Stimulated activated CD4-positive, alpha-beta T cell treated with anti-CD3 and anti-CD28 coated beads, Interleukin-12 subunit alpha, Interleukin-12 subunit beta, amount 100 ng/mL, for 48 hours (primary cell): Measurements from ENCODE around the gene SLC38A1.
"Not testable (repeated sequence)": the region's sequence is repeated elsewhere in the genome, so short reads cannot be mapped to it uniquely, and the experiment has no call there.

ENCODE experiments used
- DNase-seq, 3 donors: peaks; one replicate each; pipeline ENCODE4 v3.0.0-alpha.2; 2020; ENCODE audit warnings: low read depth in 2 of 3, low spot score in 1 of 3

SLC38A1 gene

DNA sequence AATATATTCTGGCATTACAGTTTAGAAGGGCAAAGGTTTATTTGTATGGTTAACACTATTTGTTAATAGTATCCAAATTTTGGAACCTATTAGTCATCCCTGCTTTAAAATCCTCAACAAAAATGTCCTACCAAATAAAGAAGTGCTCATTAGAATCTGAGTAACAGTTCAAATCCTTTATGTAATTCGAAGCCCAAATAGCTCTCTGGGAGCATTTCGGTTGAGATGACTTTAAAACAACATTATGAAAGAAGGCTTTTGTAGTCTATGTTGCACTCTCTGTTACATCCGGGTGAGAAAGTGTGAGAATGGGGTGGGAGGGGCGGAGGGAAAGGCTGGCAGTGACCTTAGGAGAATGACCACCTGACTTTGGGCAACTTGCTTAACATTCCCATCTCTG lies 59.7 kb downstream of the SLC38A1 start:
- DNase-seq = no peak

DNA sequence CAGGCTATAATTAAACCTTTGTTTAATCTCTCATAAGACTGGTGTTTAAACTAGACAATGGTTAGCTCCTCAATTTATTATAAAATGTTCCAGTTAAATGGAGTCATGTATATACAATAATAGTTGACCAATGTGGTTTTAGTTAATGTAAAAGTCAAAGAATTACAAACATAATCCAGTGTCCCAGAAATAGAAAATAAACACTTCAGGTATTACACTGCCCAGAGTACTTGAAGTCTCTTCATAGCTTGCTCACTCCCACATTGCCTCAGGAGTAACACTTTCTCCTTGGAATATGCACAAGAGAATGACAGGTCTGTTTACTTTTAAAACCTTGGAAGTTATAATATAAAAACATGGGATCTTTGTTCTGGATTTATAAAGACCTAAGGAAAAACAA lies 60.5 kb downstream of the SLC38A1 start:
- no peak for DNase-seq

DNA sequence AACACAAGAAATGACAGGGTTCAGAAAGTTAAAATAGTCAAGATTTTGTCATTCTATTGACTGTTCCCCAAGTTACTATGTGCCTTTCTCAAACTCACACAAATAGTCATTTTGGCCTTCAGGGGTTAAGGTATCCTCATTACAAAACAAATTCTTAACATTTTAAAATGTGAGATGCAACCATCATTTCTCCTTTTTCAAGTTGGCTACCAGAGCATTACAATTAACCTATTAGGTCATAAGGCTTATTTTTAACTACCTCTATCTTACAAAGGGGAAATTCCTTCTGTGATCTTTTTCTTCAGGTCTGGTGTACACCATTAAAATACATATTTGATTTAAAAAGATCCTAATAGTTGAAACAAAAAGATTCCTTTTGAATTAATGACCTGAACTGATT lies 61.2 kb downstream of the SLC38A1 start:
- no peak for DNase-seq

DNA sequence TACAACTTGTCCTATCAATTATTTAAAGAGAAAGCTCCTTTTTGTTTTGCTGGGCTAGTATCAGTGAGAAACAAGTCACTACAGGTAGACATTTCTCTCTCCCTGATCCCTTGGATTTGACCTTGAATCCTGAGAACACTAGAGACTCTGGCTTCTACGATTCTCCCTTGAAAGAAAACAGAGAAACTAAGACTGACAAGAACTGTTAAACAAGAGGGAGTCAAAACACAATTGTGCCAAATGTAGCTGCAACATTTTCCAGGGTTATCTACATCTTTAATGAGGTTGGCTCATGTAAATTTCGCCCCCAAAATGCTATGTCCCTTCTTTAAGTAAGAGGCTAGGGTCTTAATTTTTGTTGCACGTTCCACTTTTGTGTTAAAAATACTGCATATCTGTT lies 62.4 kb downstream of the SLC38A1 start:
- no peak for DNase-seq

DNA sequence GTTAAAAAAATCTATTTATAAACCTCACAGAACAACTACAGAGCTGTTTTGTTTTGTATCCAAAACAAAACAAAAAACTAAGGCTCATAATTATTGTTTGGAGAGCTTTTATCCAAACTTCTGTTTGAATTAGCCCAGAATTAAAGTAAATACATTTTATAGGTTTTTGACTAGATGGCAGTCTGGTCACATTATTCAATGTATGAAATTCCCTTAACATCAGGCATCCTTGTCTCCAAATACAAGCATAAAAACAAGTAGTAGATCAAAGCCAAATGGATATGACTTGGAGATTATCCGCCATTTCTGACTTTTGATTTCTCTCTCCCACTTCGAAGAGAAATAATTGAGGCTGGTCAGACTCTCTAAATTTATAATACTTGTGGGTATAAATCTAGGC lies 63.5 kb downstream of the SLC38A1 start:
- no peak for DNase-seq

DNA sequence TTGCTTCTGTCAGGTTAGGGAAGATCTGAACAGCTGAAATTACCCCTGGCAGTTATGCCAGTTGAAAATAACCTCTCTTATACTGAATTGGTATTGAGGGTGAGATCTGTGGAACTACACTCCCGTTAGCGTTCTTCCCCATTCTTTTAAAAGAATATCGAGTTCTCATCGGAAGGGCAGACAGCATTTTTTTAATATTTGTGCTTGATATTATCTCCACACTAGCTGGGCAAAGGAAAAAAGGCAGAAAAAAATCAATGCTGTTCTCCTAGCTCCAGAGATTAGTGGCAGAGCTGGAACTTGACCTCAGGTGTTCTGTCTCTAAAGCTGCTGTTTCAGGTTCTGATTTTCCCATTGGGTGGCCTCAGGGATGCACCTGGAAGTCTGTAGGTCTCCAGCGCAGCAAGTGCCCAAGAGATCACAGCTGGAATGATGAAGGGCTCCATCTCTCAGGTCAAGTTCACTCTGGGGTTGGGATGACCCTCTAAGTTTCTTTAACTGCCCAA lies 67.5 kb downstream of the SLC38A1 start:
- DNase-seq = no peak

DNA sequence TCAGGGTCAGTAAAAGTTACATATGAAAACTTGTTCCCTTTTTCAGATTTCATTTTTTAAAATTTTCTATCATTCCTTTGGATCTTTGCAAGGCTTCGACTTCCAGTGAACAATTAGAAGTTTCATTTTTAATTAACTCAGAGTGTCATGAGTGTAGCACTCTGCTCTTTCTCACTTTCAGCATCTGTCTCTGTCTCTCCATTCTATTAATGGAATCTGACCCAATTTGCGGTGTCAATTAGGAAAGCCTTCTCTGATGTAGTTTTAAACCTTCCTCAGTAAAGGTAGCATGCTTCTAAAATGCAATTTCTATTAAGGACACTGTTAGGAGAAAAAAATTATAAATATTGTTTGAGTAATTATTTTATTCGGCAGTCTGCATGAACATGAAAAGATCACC lies 68.3 kb downstream of the SLC38A1 start:
- DNase-seq = no peak

DNA sequence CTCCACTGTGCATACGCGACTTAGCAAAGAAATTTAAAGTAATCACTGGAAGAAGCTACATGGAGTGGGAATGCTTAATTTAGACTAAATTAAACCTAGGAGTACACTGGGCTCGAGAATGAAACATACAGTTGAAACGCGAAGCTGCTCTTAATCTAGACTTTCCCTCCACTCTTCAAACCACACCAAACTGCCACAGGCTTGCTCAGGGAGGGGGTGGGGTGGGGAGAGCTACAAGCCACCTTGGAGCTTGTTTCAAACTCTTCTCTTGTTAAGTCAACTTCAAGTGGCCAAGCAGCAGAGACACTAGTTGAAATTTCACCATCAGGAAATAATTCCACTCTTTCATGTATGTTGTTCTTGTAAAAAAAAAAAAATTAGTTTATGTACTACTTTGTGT lies 69.9 kb downstream of the SLC38A1 start:
- DNase-seq = no peak

DNA sequence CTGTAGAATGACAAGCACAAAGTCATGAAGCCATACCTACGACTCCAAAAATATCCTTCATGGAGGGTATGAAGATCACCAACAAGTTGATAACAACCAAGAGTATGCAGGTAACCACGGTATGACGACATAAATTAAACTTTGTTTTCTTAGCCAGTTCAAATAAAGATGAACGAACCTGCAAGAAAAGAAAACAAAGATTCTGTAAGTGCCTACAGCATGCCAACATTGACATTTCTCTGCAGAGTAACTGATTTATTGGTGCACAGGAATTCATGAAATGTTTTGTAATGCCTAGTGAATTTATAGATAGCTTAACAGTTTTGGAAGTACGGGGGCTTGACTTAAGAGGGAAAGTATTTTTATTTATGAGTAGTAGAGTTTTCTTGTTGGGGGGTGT lies 71.0 kb downstream of the SLC38A1 start:
- no peak for DNase-seq

DNA sequence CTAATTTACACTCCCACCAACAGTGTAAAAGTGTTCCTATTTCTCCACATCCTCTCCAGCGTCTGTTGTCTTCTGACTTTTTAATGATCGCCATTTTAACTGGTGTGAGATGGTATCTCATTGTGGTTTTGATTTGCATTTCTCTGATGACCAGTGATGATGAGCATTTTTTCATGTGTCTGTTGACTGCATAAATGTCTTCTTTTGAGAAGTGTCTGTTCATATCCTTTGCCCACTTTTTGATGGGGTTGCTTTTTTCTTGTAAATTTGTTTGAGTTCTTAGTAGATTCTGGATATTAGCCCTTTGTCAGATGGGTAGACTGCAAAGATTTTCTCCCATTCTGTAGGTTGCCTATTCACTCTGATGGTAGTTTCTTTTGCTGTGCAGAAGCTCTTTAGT lies 78.3 kb downstream of the SLC38A1 start:
- not testable (repeated sequence) for DNase-seq

DNA sequence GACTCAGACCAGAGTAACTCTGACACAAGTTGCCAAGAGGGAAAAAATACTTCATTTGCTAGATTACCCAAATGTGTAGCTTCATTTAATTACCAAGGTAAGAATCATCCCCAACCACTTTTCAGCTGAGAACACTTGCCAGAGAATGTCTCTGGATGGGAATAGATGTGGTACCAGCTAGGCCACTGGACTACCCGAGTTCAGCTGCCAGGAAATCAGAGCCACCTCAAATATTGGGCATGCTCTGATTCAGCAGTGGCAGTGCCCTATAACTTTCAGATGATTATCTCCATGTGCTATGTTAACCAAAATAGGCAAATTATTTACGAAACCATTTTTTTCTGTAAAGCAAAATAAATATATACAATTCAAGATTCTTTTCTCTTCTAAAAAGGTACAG lies 80.7 kb downstream of the SLC38A1 start:
- DNase-seq = no peak

DNA sequence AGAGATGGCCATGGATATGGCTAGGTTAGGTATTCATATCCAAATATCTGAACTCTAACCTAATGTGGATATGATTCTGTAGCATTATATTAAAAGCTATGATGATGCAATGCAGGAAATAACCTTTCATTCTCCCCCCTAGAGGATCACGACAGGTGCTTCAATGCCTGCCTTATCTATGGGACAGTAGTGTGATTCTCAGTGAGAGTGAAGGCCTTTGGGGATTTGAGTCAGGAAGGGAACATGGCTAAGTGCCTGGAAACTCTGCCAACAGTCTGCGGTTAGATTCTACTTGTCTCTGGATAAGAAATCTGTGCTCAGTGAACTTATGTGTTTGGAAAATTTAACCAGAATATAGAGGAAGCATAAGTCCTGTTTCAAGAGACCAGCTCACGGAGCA lies 81.8 kb downstream of the SLC38A1 start:
- no peak for DNase-seq

DNA sequence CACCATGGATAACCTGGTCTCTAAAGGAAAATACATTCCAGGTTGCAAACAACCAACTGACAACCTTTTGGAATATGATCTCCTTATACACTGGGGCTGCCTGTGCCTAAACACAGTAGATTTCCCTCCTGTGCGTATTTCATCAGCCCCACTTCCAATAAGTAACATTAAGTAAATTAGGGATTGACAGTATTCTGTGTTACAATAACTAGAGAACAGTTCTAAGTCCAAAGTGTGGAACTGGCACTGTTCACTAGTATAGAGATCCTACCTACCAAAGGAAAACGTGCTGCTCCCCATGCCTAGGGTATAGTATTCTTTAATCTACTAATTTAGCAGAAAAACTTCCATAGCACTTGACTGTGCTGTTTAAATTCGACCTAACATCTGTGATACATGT lies 82.8 kb downstream of the SLC38A1 start:
- no peak for DNase-seq

DNA sequence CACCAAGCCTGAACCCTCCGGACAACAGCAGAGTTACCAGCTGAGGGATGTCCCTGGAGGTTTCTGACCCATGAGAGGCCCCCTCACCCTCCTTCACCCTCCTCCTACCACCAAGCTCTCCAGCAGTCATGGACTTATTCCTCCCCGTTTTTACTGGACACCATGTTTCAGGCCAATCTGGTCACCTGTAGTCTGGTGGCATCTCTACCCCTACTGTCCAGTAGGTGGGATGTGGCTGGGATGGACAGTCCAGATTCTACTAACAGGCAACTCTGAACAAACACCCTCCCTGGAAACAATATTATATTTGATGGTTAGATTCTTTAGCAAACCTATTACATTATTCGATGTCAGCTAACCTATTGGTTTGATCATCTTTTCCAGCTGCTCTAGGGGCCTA lies 83.2 kb downstream of the SLC38A1 start:
- DNase-seq = no peak

DNA sequence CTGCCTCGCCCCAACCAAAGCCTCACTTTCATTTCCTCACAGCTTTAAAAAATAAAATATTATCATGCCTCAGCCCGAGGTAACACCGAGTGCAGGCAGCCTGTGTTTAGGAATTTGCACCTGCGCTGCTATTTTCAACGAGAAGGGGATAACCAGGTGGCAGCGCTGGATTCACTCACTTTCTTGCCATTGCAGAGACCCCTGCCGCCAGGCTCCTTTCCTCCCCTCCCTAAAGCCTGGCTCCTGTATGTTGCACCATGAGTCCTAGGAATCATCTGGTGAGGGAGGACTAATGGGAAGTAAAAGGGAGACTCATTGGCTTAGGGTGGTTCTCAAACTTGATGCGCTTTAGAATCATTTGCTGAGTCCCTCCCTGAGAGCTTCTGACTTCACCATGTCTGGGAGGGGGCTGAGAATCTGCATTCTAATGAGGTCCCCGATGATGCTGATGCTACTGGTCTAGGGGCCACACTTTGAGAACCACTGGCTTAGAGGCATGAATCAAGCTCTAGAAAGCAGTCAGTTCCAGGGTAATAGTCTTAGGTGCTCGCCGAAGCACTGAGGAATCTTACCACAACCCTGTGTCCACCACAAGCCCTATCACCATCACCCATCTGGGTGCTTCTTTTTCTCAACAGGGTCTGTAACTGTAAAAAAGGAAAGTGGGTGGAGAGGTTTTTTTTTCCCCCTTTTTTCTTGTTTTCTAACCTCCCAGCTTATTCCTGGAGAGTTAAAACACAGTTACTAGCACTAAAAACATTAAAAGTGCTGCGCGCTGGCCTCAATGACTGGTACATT lies 83.8 kb downstream of the SLC38A1 start:
- DNase-seq = no peak

DNA sequence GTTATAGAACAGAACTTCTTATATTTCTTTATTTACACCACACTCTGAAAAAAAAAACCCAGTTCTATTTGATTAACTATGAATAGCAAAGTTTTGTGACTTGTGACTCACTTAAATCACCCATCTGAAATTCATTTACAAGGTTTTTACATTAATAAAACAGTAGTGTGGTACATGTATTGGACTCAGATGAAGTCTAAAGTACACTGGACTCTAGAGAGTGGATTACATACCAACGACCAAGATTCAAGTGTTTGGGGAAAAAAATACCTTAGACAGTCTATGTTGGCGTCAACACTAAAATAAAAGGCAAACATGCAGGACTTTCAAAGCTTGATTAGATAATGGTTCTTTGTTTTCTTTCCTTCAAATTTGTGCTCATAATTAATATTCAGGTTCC lies 85.7 kb downstream of the SLC38A1 start:
- DNase-seq = no peak

DNA sequence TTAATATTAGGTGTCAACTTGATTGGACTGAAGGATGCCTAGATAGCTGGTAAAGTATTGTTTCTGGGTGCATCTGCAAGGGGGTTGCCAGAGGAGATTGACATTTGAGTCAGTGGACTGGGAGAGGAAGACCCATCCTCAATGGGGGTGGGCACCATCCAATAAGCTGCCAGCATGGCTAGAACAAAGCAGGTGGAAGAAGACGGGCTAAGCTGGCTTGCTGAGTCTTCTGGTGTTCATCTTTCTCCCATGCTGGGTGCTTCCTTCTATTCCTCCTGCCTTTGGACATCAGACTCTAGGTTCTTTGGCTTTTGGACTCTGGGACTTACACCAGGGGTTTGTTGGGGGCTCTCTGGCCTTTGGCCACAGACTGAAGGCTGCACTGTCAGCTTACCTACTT lies 87.4 kb downstream of the SLC38A1 start:
- DNase-seq = no peak

DNA sequence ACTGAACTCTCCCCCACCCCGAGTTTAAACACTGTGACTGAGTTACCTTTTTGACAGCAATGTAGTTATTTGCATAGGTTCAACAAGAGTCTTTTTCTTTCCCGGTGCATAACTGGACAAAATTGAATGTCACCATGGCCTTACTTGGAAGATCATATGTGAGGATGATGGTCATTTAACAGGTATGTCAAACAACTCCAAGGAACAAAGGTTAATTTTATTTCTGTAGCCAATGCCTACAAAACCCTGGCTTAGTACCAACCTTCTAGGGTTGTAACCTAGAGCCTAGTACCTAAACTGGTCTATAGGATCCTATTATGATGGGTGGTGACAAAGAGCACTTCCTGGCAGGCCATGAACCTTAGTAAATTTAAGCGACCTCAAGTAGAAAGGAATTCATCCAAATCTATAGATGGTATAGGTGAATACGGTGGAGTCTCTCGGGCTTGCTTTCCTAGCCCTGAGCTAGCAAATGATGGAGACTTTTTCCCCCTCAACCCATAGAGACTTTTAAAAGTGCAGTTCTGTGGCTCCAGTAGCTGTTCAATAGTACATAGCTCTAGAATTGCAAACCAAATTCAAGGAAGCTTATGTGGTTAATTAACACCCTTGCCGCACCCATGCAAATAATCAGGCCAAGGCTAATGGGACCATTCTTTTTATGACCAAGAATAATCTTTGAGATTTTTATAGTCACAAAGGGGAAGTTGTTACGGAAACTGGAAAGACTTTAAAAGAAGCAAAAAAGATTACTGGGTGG lies 89.0 kb downstream of the SLC38A1 start:
- no peak for DNase-seq

DNA sequence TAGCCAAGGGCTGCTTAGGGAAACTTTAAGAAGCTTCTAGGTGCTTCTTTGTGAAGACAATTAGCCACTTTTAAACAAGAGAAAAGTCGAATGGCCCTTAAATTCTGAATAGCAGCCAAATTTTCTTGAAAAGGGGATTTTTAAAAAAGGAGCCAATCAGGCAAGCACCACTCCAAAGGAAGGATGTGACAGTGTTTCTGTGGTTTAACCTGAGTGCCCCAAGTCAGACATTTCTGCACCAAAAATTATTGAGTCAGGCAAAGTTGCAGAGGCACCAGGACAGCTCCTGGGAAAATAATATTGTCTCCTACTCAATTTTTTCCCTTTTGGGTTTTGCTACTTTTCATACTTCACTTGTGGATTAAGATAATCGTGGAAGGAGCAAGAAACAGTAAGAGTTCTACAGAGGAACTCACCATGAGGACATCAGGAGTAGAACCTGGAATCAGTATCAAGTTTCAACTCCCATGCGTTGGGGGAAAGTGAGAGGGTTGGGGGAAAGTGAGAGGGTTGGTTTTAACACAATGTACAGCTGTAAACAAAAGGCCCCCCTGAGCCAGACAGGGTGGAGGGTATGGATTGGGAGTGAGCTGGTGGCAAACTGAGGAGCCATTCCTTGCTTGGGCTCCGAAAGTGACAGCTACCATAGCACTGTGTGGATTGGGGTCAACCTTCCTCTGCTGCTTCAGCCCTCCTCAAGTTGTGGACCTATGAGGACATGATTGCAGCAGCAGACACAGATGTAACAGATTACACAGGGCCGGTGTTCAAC lies 90.8 kb downstream of the SLC38A1 start:
- no peak for DNase-seq

DNA sequence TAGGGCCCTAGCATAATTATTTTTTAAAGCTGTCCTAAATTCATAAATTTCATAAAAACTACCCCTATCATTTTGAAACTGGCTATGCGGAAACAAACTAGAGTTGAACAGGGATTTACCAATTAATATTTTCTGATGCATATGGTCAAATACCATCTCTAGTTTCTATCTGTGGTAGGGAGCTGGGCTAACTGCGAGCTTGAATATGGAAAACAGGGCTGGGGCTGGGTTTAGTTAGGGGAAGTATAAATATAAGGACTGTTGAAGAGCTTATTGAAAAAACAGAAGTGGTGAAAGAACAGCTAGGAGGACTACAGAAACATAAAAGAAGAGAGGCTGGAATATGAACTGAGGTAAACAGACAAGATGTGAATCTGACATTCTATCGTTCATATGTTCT lies 91.8 kb downstream of the SLC38A1 start:
- DNase-seq = no peak

DNA sequence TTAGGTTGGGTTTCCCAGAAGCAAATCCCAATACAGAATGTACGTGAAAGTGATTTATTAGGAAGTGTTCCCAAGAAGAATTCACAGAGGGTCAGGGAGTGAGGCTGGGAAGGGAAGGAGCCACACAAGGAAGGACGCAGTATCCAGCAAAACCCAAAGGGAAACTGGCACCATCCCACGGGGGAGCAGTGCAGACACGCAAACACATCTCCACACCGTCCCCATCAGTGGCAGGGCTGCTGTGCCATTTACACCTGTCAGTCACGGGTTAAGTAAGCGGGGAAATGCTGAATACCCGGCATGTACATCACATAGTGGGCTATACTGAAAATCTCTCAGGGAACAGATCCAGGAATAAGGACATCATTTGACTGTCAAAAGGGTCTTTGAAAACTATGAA lies 93.9 kb downstream of the SLC38A1 start:
- DNase-seq = no peak
